ENCODE results near the gene SNRNP40. TPM values are rescaled to one million over a fixed set of nuclear protein-coding genes. Genes with fewer than 3 reads are reported as not detected.
A peak's percentile ranks its signal among the peaks of the same experiment; 100 is the strongest.
"Not testable (repeated sequence)": the region's sequence is repeated elsewhere in the genome, so short reads cannot be mapped to it uniquely, and the experiment has no call there.

Gene SNRNP40
- total and polyA plus RNA-seq, 4 donors: 12.3 to 74.3 (median 19.8) TPM

GRCh38 chr1:31282426-31282825, 14.2 kb downstream of the SNRNP40 start:
- WGBS: 96% methylated on average over 9 of the region's 9 CpGs
- peaks cover 6 to 50% (median 39%) of the 10 kb centered on the region in 4 donors for H3K36me3 ChIP-seq (ENCODE audit: control insufficient read depth in 4 of 4, insufficient read depth in 3 of 4, low read depth in 1 of 4, low read length in 3 of 4)
- not testable (repeated sequence) for H3K4me3 ChIP-seq (ENCODE audit: low read depth in 1 of 3, low read length in 3 of 3); H3K27ac ChIP-seq (ENCODE audit: low read depth in 1 of 2, low read length in 2 of 2); DNase-seq (ENCODE audit: low spot score); H3K9ac ChIP-seq (ENCODE audit: low read depth in 1 of 2, low read length in 2 of 2); H3K27me3 ChIP-seq (ENCODE audit: control insufficient read depth in 4 of 4, insufficient read depth in 4 of 4, low read length in 3 of 4); H3K4me1 ChIP-seq (ENCODE audit: control insufficient read depth in 4 of 4, insufficient read depth in 4 of 4, low read length in 3 of 4); H3K9me3 ChIP-seq (ENCODE audit: control insufficient read depth in 4 of 4, low read length in 3 of 4)

GRCh38 chr1:31273619-31274018, 23.0 kb downstream of the SNRNP40 start:
- no peaks in the 10 kb centered on the region for H3K9me3 ChIP-seq (ENCODE audit: control insufficient read depth in 4 of 4, low read length in 3 of 4)
- H3K4me3 ChIP-seq (ENCODE audit: low read depth in 1 of 3, low read length in 3 of 3): no peak overlapping the region
- H3K27me3 ChIP-seq (ENCODE audit: control insufficient read depth in 4 of 4, insufficient read depth in 4 of 4, low read length in 3 of 4): no peaks in the 10 kb centered on the region
- H3K9ac ChIP-seq (ENCODE audit: low read depth in 1 of 2, low read length in 2 of 2): no peak overlapping the region
- no peak for DNase-seq (ENCODE audit: low spot score)
- no peak for TF ChIP-seq NR2F2 (IDR thresholded peaks at IDR 0.05)
- TF ChIP-seq JUND (IDR thresholded peaks at IDR 0.05): no peak
- peaks cover 7 to 48% (median 36%) of the 10 kb centered on the region in 4 donors for H3K36me3 ChIP-seq (ENCODE audit: control insufficient read depth in 4 of 4, insufficient read depth in 3 of 4, low read depth in 1 of 4, low read length in 3 of 4)
- WGBS: 93% methylated on average over 2 of the region's 2 CpGs
- no peak overlapping the region for H3K27ac ChIP-seq (ENCODE audit: low read depth in 1 of 2, low read length in 2 of 2)
- no peaks in the 10 kb centered on the region for H3K4me1 ChIP-seq (ENCODE audit: control insufficient read depth in 4 of 4, insufficient read depth in 4 of 4, low read length in 3 of 4)

- WGBS: 87% methylated on average over 3 of the region's 3 CpGs
Observed at GRCh38 chr1:31272369-31272768, 24.2 kb downstream of the SNRNP40 start.

GRCh38 chr1:31266547-31266946, 30.0 kb downstream of the SNRNP40 start:
- whole genome bisulfite sequencing: 96% methylated on average over 2 of the region's 2 CpGs
- H3K36me3 ChIP-seq (ENCODE audit: control insufficient read depth in 4 of 4, insufficient read depth in 3 of 4, low read depth in 1 of 4, low read length in 3 of 4): peaks cover 10 to 50% (median 39%) of the 10 kb centered on the region in 4 donors
- TF ChIP-seq FOXA1 (IDR thresholded peaks at IDR 0.05) (no peak), HNF4G (IDR thresholded peaks at IDR 0.05) (no peak), RXRA (IDR thresholded peaks at IDR 0.05) (no peak), GABPA (IDR thresholded peaks at IDR 0.05 in 1 of 2, conservative IDR thresholded peaks at IDR 0.05 in 1 of 2) (no peak), MAX (IDR thresholded peaks at IDR 0.05) (no peak), REST (IDR thresholded peaks at IDR 0.05) (no peak), SP1 (IDR thresholded peaks at IDR 0.05) (no peak), NR2F2 (IDR thresholded peaks at IDR 0.05) (no peak), CTCF (IDR thresholded peaks at IDR 0.05; ENCODE audit: low read depth, low read length, missing input control) (no peak), ZBTB33 (IDR thresholded peaks at IDR 0.05) (no peak), RAD21 (IDR thresholded peaks at IDR 0.05) (no peak), TAF1 (conservative IDR thresholded peaks at IDR 0.05) (no peak), FOXA2 (IDR thresholded peaks at IDR 0.05) (no peak), YY1 (IDR thresholded peaks at IDR 0.05) (no peak), HNF4A (conservative IDR thresholded peaks at IDR 0.05) (no peak), JUND (IDR thresholded peaks at IDR 0.05) (no peak), EGR1 (IDR thresholded peaks at IDR 0.05; ENCODE audit: low read depth in 2 of 2) (no peak)

More at GRCh38 chr1:31272369-31272768, 24.2 kb downstream of the SNRNP40 start:
- H3K4me3 ChIP-seq (ENCODE audit: low read depth in 1 of 3, low read length in 3 of 3): no peak overlapping the region
- no peak overlapping the region for H3K9ac ChIP-seq (ENCODE audit: low read depth in 1 of 2, low read length in 2 of 2)
- H3K4me1 ChIP-seq (ENCODE audit: control insufficient read depth in 4 of 4, insufficient read depth in 4 of 4, low read length in 3 of 4): no peaks in the 10 kb centered on the region
- no peaks in the 10 kb centered on the region for H3K9me3 ChIP-seq (ENCODE audit: control insufficient read depth in 4 of 4, low read length in 3 of 4)
- peaks cover 5 to 48% (median 36%) of the 10 kb centered on the region in 4 donors for H3K36me3 ChIP-seq (ENCODE audit: control insufficient read depth in 4 of 4, insufficient read depth in 3 of 4, low read depth in 1 of 4, low read length in 3 of 4)
- no peaks in the 10 kb centered on the region for H3K27me3 ChIP-seq (ENCODE audit: control insufficient read depth in 4 of 4, insufficient read depth in 4 of 4, low read length in 3 of 4)
- DNase-seq (ENCODE audit: low spot score): no peak
- TF ChIP-seq GABPA (IDR thresholded peaks at IDR 0.05 in 1 of 2, conservative IDR thresholded peaks at IDR 0.05 in 1 of 2) (no peak), NR2F2 (IDR thresholded peaks at IDR 0.05) (peak; percentile 73)
- no peak overlapping the region for H3K27ac ChIP-seq (ENCODE audit: low read depth in 1 of 2, low read length in 2 of 2)

More at GRCh38 chr1:31266547-31266946, 30.0 kb downstream of the SNRNP40 start:
- Histone ChIP-seq H3K9me3 (ENCODE audit: control insufficient read depth in 4 of 4, low read length in 3 of 4) (no peaks in the 10 kb centered on the region), H3K27me3 (ENCODE audit: control insufficient read depth in 4 of 4, insufficient read depth in 4 of 4, low read length in 3 of 4) (no peaks in the 10 kb centered on the region), H3K4me1 (ENCODE audit: control insufficient read depth in 4 of 4, insufficient read depth in 4 of 4, low read length in 3 of 4) (peaks cover 0 to 3% (median 1%) of the 10 kb centered on the region in 4 donors), H3K9ac (ENCODE audit: low read depth in 1 of 2, low read length in 2 of 2) (no peak overlapping the region), H3K27ac (ENCODE audit: low read depth in 1 of 2, low read length in 2 of 2) (no peak overlapping the region), H3K4me3 (ENCODE audit: low read depth in 1 of 3, low read length in 3 of 3) (no peak overlapping the region)
- DNase-seq (ENCODE audit: low spot score): no peak
